ENCODE measurements around the gene SLC26A8.
A peak's percentile ranks its signal among the peaks of the same experiment; 100 is the strongest.
"Not testable (repeated sequence)": the region's sequence is repeated elsewhere in the genome, so short reads cannot be mapped to it uniquely, and the experiment has no call there.

SLC26A8 gene

GRCh38 chr6:36027501-36028087 lies 3.2 kb upstream of the SLC26A8 start, which contains the start of gene MAPK14:
Gene MAPK14, plus strand, starts transcription at chr6:36027808. Its CDS starts 350 bp downstream, at chr6:36028158.
- Mint-ChIP-seq H3K4me3 (peak within 1 kb of the TSS; percentile 94), H3K27me3 (peaks cover 11% of the 10 kb centered on the region), H3K9me3 (no peaks in the 10 kb centered on the region), H3K4me1 (peaks cover 27% of the 10 kb centered on the region), H3K27ac (ENCODE audit: low read depth) (peak within 1 kb of the TSS; percentile 84), H3K36me3 (ENCODE audit: insufficient read depth) (peaks cover 14% of the 10 kb centered on the region)
- peak; percentile 87 for ATAC-seq (replicated peaks; ENCODE audit: extremely low read depth, poor library complexity, severe bottlenecking)
- DNase-seq (ENCODE audit: low spot score in 2 of 2): peak; percentile 93 to 98

GRCh38 chr6:36025932-36026327 lies 1.5 kb upstream of the SLC26A8 start:
- DNase-seq (ENCODE audit: low spot score in 2 of 2) (no peak), ATAC-seq (replicated peaks; ENCODE audit: extremely low read depth, poor library complexity, severe bottlenecking) (no peak)
- peaks cover 14% of the 10 kb centered on the region for H3K36me3 Mint-ChIP-seq (ENCODE audit: insufficient read depth)
- H3K27me3 Mint-ChIP-seq: peaks cover 11% of the 10 kb centered on the region
- no peaks in the 10 kb centered on the region for H3K9me3 Mint-ChIP-seq
- H3K4me1 Mint-ChIP-seq: peaks cover 14% of the 10 kb centered on the region
- no peak overlapping the region for H3K27ac Mint-ChIP-seq (ENCODE audit: low read depth)
- no peak overlapping the region for H3K4me3 Mint-ChIP-seq

GRCh38 chr6:36025260-36025931 lies 955 bp upstream of the SLC26A8 start:
- no peak for DNase-seq (ENCODE audit: low spot score in 2 of 2)
- peaks cover 14% of the 10 kb centered on the region for H3K36me3 Mint-ChIP-seq (ENCODE audit: insufficient read depth)

GRCh38 chr6:36020154-36020553 lies 4.3 kb downstream of the SLC26A8 start:
- DNase-seq (ENCODE audit: low spot score in 2 of 2) (no peak), ATAC-seq (replicated peaks; ENCODE audit: extremely low read depth, poor library complexity, severe bottlenecking) (no peak)
- no peak overlapping the region for H3K27ac Mint-ChIP-seq (ENCODE audit: low read depth)
- peaks cover 18% of the 10 kb centered on the region for H3K27me3 Mint-ChIP-seq
- no peaks in the 10 kb centered on the region for H3K4me1 Mint-ChIP-seq
- no peaks in the 10 kb centered on the region for H3K36me3 Mint-ChIP-seq (ENCODE audit: insufficient read depth)
- no peaks in the 10 kb centered on the region for H3K9me3 Mint-ChIP-seq
- no peak overlapping the region for H3K4me3 Mint-ChIP-seq

More at GRCh38 chr6:36025260-36025931, 955 bp upstream of the SLC26A8 start:
- Mint-ChIP-seq H3K4me3 (no peak overlapping the region), H3K9me3 (no peaks in the 10 kb centered on the region), H3K27me3 (peaks cover 11% of the 10 kb centered on the region), H3K27ac (ENCODE audit: low read depth) (no peak overlapping the region), H3K4me1 (peaks cover 14% of the 10 kb centered on the region)
- no peak for ATAC-seq (replicated peaks; ENCODE audit: extremely low read depth, poor library complexity, severe bottlenecking)

GRCh38 chr6:36019167-36019566 lies 5.3 kb downstream of the SLC26A8 start:
- no peaks in the 10 kb centered on the region for H3K9me3 Mint-ChIP-seq
- H3K4me1 Mint-ChIP-seq: no peaks in the 10 kb centered on the region
- no peak overlapping the region for H3K4me3 Mint-ChIP-seq
- no peak for DNase-seq (ENCODE audit: low spot score in 2 of 2)
- ATAC-seq (replicated peaks; ENCODE audit: extremely low read depth, poor library complexity, severe bottlenecking): no peak
- H3K27ac Mint-ChIP-seq (ENCODE audit: low read depth): no peak overlapping the region
- peaks cover 27% of the 10 kb centered on the region for H3K27me3 Mint-ChIP-seq
- no peaks in the 10 kb centered on the region for H3K36me3 Mint-ChIP-seq (ENCODE audit: insufficient read depth)

- DNase-seq (ENCODE audit: low spot score in 2 of 2) (no peak), ATAC-seq (replicated peaks; ENCODE audit: extremely low read depth, poor library complexity, severe bottlenecking) (no peak)
- Mint-ChIP-seq H3K4me3 (no peak overlapping the region), H3K36me3 (ENCODE audit: insufficient read depth) (no peaks in the 10 kb centered on the region), H3K4me1 (no peaks in the 10 kb centered on the region), H3K27me3 (peaks cover 24% of the 10 kb centered on the region), H3K27ac (ENCODE audit: low read depth) (no peak overlapping the region), H3K9me3 (no peaks in the 10 kb centered on the region)
Observed at GRCh38 chr6:36018339-36018738, 6.1 kb downstream of the SLC26A8 start.

GRCh38 chr6:36015666-36016065 lies 8.8 kb downstream of the SLC26A8 start:
- Mint-ChIP-seq H3K4me1 (no peaks in the 10 kb centered on the region), H3K9me3 (no peaks in the 10 kb centered on the region), H3K4me3 (no peak overlapping the region), H3K27ac (ENCODE audit: low read depth) (no peak overlapping the region), H3K27me3 (peaks cover 30% of the 10 kb centered on the region), H3K36me3 (ENCODE audit: insufficient read depth) (no peaks in the 10 kb centered on the region)
- DNase-seq (ENCODE audit: low spot score in 2 of 2) (no peak), ATAC-seq (replicated peaks; ENCODE audit: extremely low read depth, poor library complexity, severe bottlenecking) (no peak)

- H3K27me3 Mint-ChIP-seq: peaks cover 12% of the 10 kb centered on the region
- H3K4me1 Mint-ChIP-seq: no peaks in the 10 kb centered on the region
- DNase-seq (ENCODE audit: low spot score in 2 of 2) (no peak), ATAC-seq (replicated peaks; ENCODE audit: extremely low read depth, poor library complexity, severe bottlenecking) (no peak)
- no peak overlapping the region for H3K27ac Mint-ChIP-seq (ENCODE audit: low read depth)
- no peak overlapping the region for H3K4me3 Mint-ChIP-seq
- no peaks in the 10 kb centered on the region for H3K9me3 Mint-ChIP-seq
- H3K36me3 Mint-ChIP-seq (ENCODE audit: insufficient read depth): peaks cover 2% of the 10 kb centered on the region
Observed at GRCh38 chr6:36000451-36000850, 24.0 kb downstream of the SLC26A8 start.

- Mint-ChIP-seq H3K9me3 (no peaks in the 10 kb centered on the region), H3K27me3 (peaks cover 10% of the 10 kb centered on the region), H3K27ac (ENCODE audit: low read depth) (no peak overlapping the region), H3K4me1 (no peaks in the 10 kb centered on the region), H3K4me3 (no peak overlapping the region), H3K36me3 (ENCODE audit: insufficient read depth) (no peaks in the 10 kb centered on the region)
- DNase-seq (ENCODE audit: low spot score in 2 of 2) (no peak), ATAC-seq (replicated peaks; ENCODE audit: extremely low read depth, poor library complexity, severe bottlenecking) (no peak)
Observed at GRCh38 chr6:35993150-35993549, 31.3 kb downstream of the SLC26A8 start.

GRCh38 chr6:35988047-35988446 lies 36.4 kb downstream of the SLC26A8 start:
- H3K4me1 Mint-ChIP-seq; DNase-seq (ENCODE audit: low spot score in 2 of 2); H3K27me3 Mint-ChIP-seq; H3K4me3 Mint-ChIP-seq; H3K27ac Mint-ChIP-seq (ENCODE audit: low read depth); ATAC-seq (replicated peaks; ENCODE audit: extremely low read depth, poor library complexity, severe bottlenecking); H3K36me3 Mint-ChIP-seq (ENCODE audit: insufficient read depth); H3K9me3 Mint-ChIP-seq: not testable (repeated sequence)

GRCh38 chr6:35984701-35985100 lies 39.7 kb downstream of the SLC26A8 start:
- no peak for DNase-seq (ENCODE audit: low spot score in 2 of 2)
- Mint-ChIP-seq H3K36me3 (ENCODE audit: insufficient read depth) (no peaks in the 10 kb centered on the region), H3K4me3 (no peak overlapping the region), H3K4me1 (no peaks in the 10 kb centered on the region), H3K9me3 (no peaks in the 10 kb centered on the region), H3K27me3 (peaks cover 6% of the 10 kb centered on the region), H3K27ac (ENCODE audit: low read depth) (no peak overlapping the region)
- ATAC-seq (replicated peaks; ENCODE audit: extremely low read depth, poor library complexity, severe bottlenecking): no peak

GRCh38 chr6:35980991-35981645 lies 43.3 kb downstream of the SLC26A8 start:
- H3K4me3 Mint-ChIP-seq: no peak overlapping the region
- H3K27me3 Mint-ChIP-seq: no peaks in the 10 kb centered on the region
- no peak overlapping the region for H3K27ac Mint-ChIP-seq (ENCODE audit: low read depth)
- no peaks in the 10 kb centered on the region for H3K9me3 Mint-ChIP-seq
- no peak for DNase-seq (ENCODE audit: low spot score in 2 of 2)
- ATAC-seq (replicated peaks; ENCODE audit: extremely low read depth, poor library complexity, severe bottlenecking): no peak
- H3K36me3 Mint-ChIP-seq (ENCODE audit: insufficient read depth): no peaks in the 10 kb centered on the region
- H3K4me1 Mint-ChIP-seq: no peaks in the 10 kb centered on the region

GRCh38 chr6:35980126-35980525 lies 44.3 kb downstream of the SLC26A8 start:
- not testable (repeated sequence) for H3K27me3 Mint-ChIP-seq; H3K4me1 Mint-ChIP-seq; H3K4me3 Mint-ChIP-seq; H3K36me3 Mint-ChIP-seq (ENCODE audit: insufficient read depth); DNase-seq (ENCODE audit: low spot score in 2 of 2); ATAC-seq (replicated peaks; ENCODE audit: extremely low read depth, poor library complexity, severe bottlenecking); H3K27ac Mint-ChIP-seq (ENCODE audit: low read depth); H3K9me3 Mint-ChIP-seq

Data from central memory CD8-positive, alpha-beta T cell (primary cell).